ENCODE data around the gene TCEA3.

Gene TCEA3

GRCh38 chr1:23421343-23421742, 3.2 kb downstream of the TCEA3 start:
- no peak for DNase-seq (ENCODE audit: low read depth)

- no peak for DNase-seq (ENCODE audit: low read depth)
Measured at GRCh38 chr1:23420778-23421177, 3.8 kb downstream of the TCEA3 start.

GRCh38 chr1:23419180-23419579, 5.4 kb downstream of the TCEA3 start:
- DNase-seq (ENCODE audit: low read depth): no peak

GRCh38 chr1:23417570-23417969, 7.0 kb downstream of the TCEA3 start:
- DNase-seq (ENCODE audit: low read depth): no peak

- no peak for DNase-seq (ENCODE audit: low read depth)
Measured at GRCh38 chr1:23416964-23417363, 7.6 kb downstream of the TCEA3 start.

- DNase-seq (ENCODE audit: low read depth): no peak
Measured at GRCh38 chr1:23408797-23409290, 15.7 kb downstream of the TCEA3 start.

GRCh38 chr1:23407016-23407630, 17.4 kb downstream of the TCEA3 start:
- DNase-seq (ENCODE audit: low read depth): no peak

GRCh38 chr1:23405946-23406345, 18.6 kb downstream of the TCEA3 start:
- no peak for DNase-seq (ENCODE audit: low read depth)

- peak; percentile 45 for DNase-seq (ENCODE audit: low read depth)
Measured at GRCh38 chr1:23403735-23404486, 20.6 kb downstream of the TCEA3 start.

- no peak for DNase-seq (ENCODE audit: low read depth)
Measured at GRCh38 chr1:23403355-23403734, 21.2 kb downstream of the TCEA3 start.

GRCh38 chr1:23403038-23403336, 21.6 kb downstream of the TCEA3 start:
- no peak for DNase-seq (ENCODE audit: low read depth)

GRCh38 chr1:23402286-23403037, 22.1 kb downstream of the TCEA3 start:
- no peak for DNase-seq (ENCODE audit: low read depth)

- no peak for DNase-seq (ENCODE audit: low read depth)
Measured at GRCh38 chr1:23401313-23401712, 23.2 kb downstream of the TCEA3 start.

- DNase-seq (ENCODE audit: low read depth): no peak
Measured at GRCh38 chr1:23400324-23401114, 24.0 kb downstream of the TCEA3 start.

- DNase-seq (ENCODE audit: low read depth): no peak
Measured at GRCh38 chr1:23399229-23399628, 25.3 kb downstream of the TCEA3 start.

GRCh38 chr1:23397908-23398307, 26.6 kb downstream of the TCEA3 start:
- no peak for DNase-seq (ENCODE audit: low read depth)

GRCh38 chr1:23396380-23396779, 28.2 kb downstream of the TCEA3 start:
- no peak for DNase-seq (ENCODE audit: low read depth)

- DNase-seq (ENCODE audit: low read depth): no peak
Measured at GRCh38 chr1:23395849-23396248, 28.7 kb downstream of the TCEA3 start.

- no peak for DNase-seq (ENCODE audit: low read depth)
Measured at GRCh38 chr1:23395154-23395724, 29.3 kb downstream of the TCEA3 start.

GRCh38 chr1:23394684-23395083, 29.9 kb downstream of the TCEA3 start:
- no peak for DNase-seq (ENCODE audit: low read depth)

GRCh38 chr1:23394181-23394580, 30.4 kb downstream of the TCEA3 start:
- DNase-seq (ENCODE audit: low read depth): no peak

GRCh38 chr1:23393706-23394105, 30.8 kb downstream of the TCEA3 start:
- no peak for DNase-seq (ENCODE audit: low read depth)

Measured in CMK (cell line).